Ishikawa (cell line): ENCODE measurements around the gene UBL4A.

Experiments used
- CEBPB ChIP-seq: IDR thresholded peaks from 2 replicates; pipeline ENCODE4 v1.6.1; 2012
- CREB1 ChIP-seq: IDR thresholded peaks from 2 replicates; pipeline ENCODE4 v1.6.1; 2012; ENCODE audit warnings: low read depth
- EGR1 ChIP-seq: IDR thresholded peaks from 2 replicates; pipeline ENCODE4 v1.6.1; 2012
- EP300 ChIP-seq: IDR thresholded peaks from 2 replicates; pipeline ENCODE4 v1.6.1; 2012; ENCODE audit warnings: borderline replicate concordance
- FOXM1 ChIP-seq: IDR thresholded peaks from 2 replicates; pipeline ENCODE4 v1.6.1; 2012; ENCODE audit warnings: low read depth, borderline replicate concordance
- MAX ChIP-seq: IDR thresholded peaks from 2 replicates; pipeline ENCODE4 v1.6.1; 2012
- NFIC ChIP-seq: IDR thresholded peaks from 2 replicates; pipeline ENCODE4 v1.6.1; 2012
- RAD21 ChIP-seq: IDR thresholded peaks from 2 replicates; pipeline ENCODE4 v1.6.1; 2012; ENCODE audit warnings: low read depth
- REST ChIP-seq: IDR thresholded peaks from 2 replicates; pipeline ENCODE4 v1.6.1; 2012; ENCODE audit warnings: low read depth, mild to moderate bottlenecking
- TAF1 ChIP-seq: IDR thresholded peaks from 2 replicates; pipeline ENCODE4 v1.6.1; 2012; ENCODE audit warnings: low read depth, mild to moderate bottlenecking
- TCF12 ChIP-seq: IDR thresholded peaks from 2 replicates; pipeline ENCODE4 v1.6.1; 2012; ENCODE audit warnings: low read depth
- TEAD4 ChIP-seq: IDR thresholded peaks from 2 replicates; pipeline ENCODE4 v1.6.1; 2012
- USF1 ChIP-seq: IDR thresholded peaks from 2 replicates; pipeline ENCODE4 v1.6.1; 2012
- YY1 ChIP-seq: IDR thresholded peaks from 2 replicates; pipeline ENCODE4 v1.6.1; 2012; ENCODE audit warnings: low read depth
- ZBTB7A ChIP-seq: IDR thresholded peaks from 2 replicates; pipeline ENCODE4 v1.6.1; 2012; ENCODE audit warnings: low read depth

Gene UBL4A

GRCh38 chrX:154443479-154443910 is 42.9 kb downstream of the UBL4A start:
- no peak for TF ChIP-seq USF1
- TF ChIP-seq MAX, result no peak
- TF ChIP-seq TCF12, result no peak
- no peak for TF ChIP-seq EGR1
- no peak for TF ChIP-seq YY1
- no peak for TF ChIP-seq REST
- TF ChIP-seq FOXM1, result no peak
- no peak for TF ChIP-seq CREB1
- TF ChIP-seq NFIC, result no peak
- TF ChIP-seq ZBTB7A, result no peak
- TF ChIP-seq TAF1, result no peak

- TF ChIP-seq EGR1, result no peak
- TF ChIP-seq CREB1, result no peak
- no peak for TF ChIP-seq EP300
- no peak for TF ChIP-seq USF1
- TF ChIP-seq TCF12, result no peak
- TF ChIP-seq TEAD4, result no peak
- TF ChIP-seq MAX, result no peak
- no peak for TF ChIP-seq RAD21
- TF ChIP-seq NFIC, result no peak
- TF ChIP-seq TAF1, result no peak
- no peak for TF ChIP-seq REST
- no peak for TF ChIP-seq YY1
- TF ChIP-seq ZBTB7A, result no peak
- TF ChIP-seq FOXM1, result no peak
- no peak for TF ChIP-seq CEBPB
Measured at GRCh38 chrX:154441984-154442707, 44.3 kb downstream of the UBL4A start.

GRCh38 chrX:154441564-154441963 is 44.9 kb downstream of the UBL4A start:
- TF ChIP-seq CEBPB (no peak), YY1 (no peak), USF1 (no peak), EP300 (no peak), NFIC (no peak), ZBTB7A (no peak), REST (no peak), FOXM1 (no peak), MAX (no peak), RAD21 (no peak), TEAD4 (no peak), TAF1 (no peak), CREB1 (no peak), EGR1 (no peak), TCF12 (no peak)
